Measurements from ENCODE around the gene LBHD1. TPM values are rescaled to one million over a fixed set of nuclear protein-coding genes. Genes with fewer than 3 reads are reported as not detected.

Gene LBHD1
- total and polyA plus RNA-seq, 2 donors (not counting 3 experiments of a cell fraction or from before 2014, with no cell fraction given): 3.8 to 7.5 TPM

GRCh38 chr11:62621567-62622470 is 50.2 kb downstream of the LBHD1 start, which contains the start of gene B3GAT3:
TSS of gene B3GAT3 (minus strand) at chr11:62621986. CDS start at chr11:62621947, 39 bp downstream.
- Histone ChIP-seq H2AFZ (ENCODE audit: low read depth, low read length) (peak within 1 kb of the TSS; percentile 41), H3K4me1 (ENCODE audit: control insufficient read depth, extremely low read depth, insufficient read depth, low read length) (peaks cover 15% of the 10 kb centered on the region), H3K79me2 (ENCODE audit: control insufficient read depth, insufficient read depth, low read length) (peaks cover 6% of the 10 kb centered on the region), H3K9ac (replicated peaks; ENCODE audit: extremely low read depth, insufficient read depth, low read length) (peak within 1 kb of the TSS; percentile 65), H3K27ac (ENCODE audit: insufficient read depth, low read depth, low read length) (peak within 1 kb of the TSS; percentile 88), H3K36me3 (ENCODE audit: control insufficient read depth in 2 of 2, extremely low read depth in 1 of 2, insufficient read depth in 2 of 2, low read length in 2 of 2) (peaks cover 6 to 20% of the 10 kb centered on the region in 2 experiments), H3K9me3 (replicated peaks; ENCODE audit: control insufficient read depth, insufficient read depth, low read length) (no peaks in the 10 kb centered on the region), H3K4me2 (ENCODE audit: insufficient read depth, low read length) (peak within 1 kb of the TSS; percentile 84), H3K27me3 (ENCODE audit: control insufficient read depth in 2 of 2, insufficient read depth in 2 of 2, low read length in 2 of 2) (no peaks in the 10 kb centered on the region), H4K20me1 (replicated peaks; ENCODE audit: control insufficient read depth, extremely low read depth, insufficient read depth, low read length) (no peaks in the 10 kb centered on the region), H3K4me3 (replicated peaks in 1 of 3; ENCODE audit: insufficient read depth in 1 of 3, low read depth in 1 of 3, low read length in 3 of 3) (peak within 1 kb of the TSS; percentile 14 to 80 (median 66)), H3K9me1 (replicated peaks; ENCODE audit: control insufficient read depth, extremely low read depth, insufficient read depth, low read length) (no peaks in the 10 kb centered on the region)
- intact Hi-C loops (cut with micrococcal nuclease) (loop anchor here (1.0 to 2.0 kb wide), 3 partner anchors 10 to 31 kb away; partner anchors contain the start of genes EML3, GANAB and TUT1), dilution Hi-C loops (cut with MboI; ENCODE audit: extremely low pct_ligation_motif_present, low sequenced_read_pairs) (no loop called here)
- BruUV-seq (replicated peaks): no TSS peak
- POLR2A ChIA-PET: interaction anchor here (0.6 to 3.1 kb wide), 6 partner anchors 10 to 240 kb away, joined by 3 to 14 read pairs (median 5); partner anchors contain the start of genes C11orf98, CSKMT, EML3 and GANAB
- DNase-seq (ENCODE audit: low read depth, low spot score) (peak; percentile 96), FAIRE-seq (peak; percentile 96)
- TF ChIP-seq FOS (IDR thresholded peaks at IDR 0.05; ENCODE audit: borderline replicate concordance, insufficient read depth, low read length) (no peak), POLR2A (IDR thresholded peaks at IDR 0.05; ENCODE audit: low read depth, low read length) (peak; percentile 95), POLR2AphosphoS5 (IDR thresholded peaks at IDR 0.05; ENCODE audit: insufficient read depth, low read depth, low read length) (peak; percentile 98), CTCF (IDR thresholded peaks at IDR 0.05; ENCODE audit: extremely low read depth in 1 of 2, insufficient read depth in 1 of 2, low read depth in 1 of 2, low read length in 2 of 2) (no peak), GATA2 (IDR thresholded peaks at IDR 0.05; ENCODE audit: insufficient read depth, insufficient read length, low read depth, low read length) (no peak), JUN (IDR thresholded peaks at IDR 0.05; ENCODE audit: borderline replicate concordance, insufficient read depth, insufficient read length, low read depth) (peak; percentile 68), MYC (IDR thresholded peaks at IDR 0.05; ENCODE audit: low read depth, low read length) (peak; percentile 65), MAX (IDR thresholded peaks at IDR 0.05; ENCODE audit: insufficient read depth, insufficient read length) (peak; percentile 92), EZH2 (IDR thresholded peaks at IDR 0.05; ENCODE audit: borderline replicate concordance, low read depth, low read length, severe bottlenecking) (no peak)
- CTCF ChIA-PET: interaction anchor here (0.5 to 2.2 kb wide), 14 partner anchors 9 to 227 kb away, joined by 3 to 30 read pairs (median 4); partner anchors contain the start of genes AHNAK, C11orf98, CSKMT and EEF1G
